CD4-positive, alpha-beta memory T cell (primary cell): Measurements from ENCODE around the gene SLC35E2B. TPM values are rescaled to one million over a fixed set of nuclear protein-coding genes. Genes with fewer than 3 reads are reported as not detected.
"Not testable (repeated sequence)": the region's sequence is repeated elsewhere in the genome, so short reads cannot be mapped to it uniquely, and the experiment has no call there.

ENCODE experiments used
- CTCF ChIA-PET: fragments of 350-600 bp; sonication (Branson Sonifier 250); formaldehyde crosslinking; loops from one replicate; lab custom pipeline; 2021; ENCODE audit warnings: inconsistent platforms; ENCODE audit not compliant: partially characterized antibody; lab: Charles Lee
- POLR2A ChIA-PET: fragments of 350-600 bp; sonication (Branson Sonifier 250); formaldehyde crosslinking; loops from one replicate; lab custom pipeline; 2021; ENCODE audit not compliant: partially characterized antibody; lab: Charles Lee
- DNase-seq, 5 donors: peaks; one replicate each; pipeline versions ENCODE4 v3.0.0 to v3.0.0-alpha.2; 2020 to 2022; ENCODE audit warnings: mixed read lengths in 1 of 5
- H3K27ac ChIP-seq: one replicate; pipeline ENCODE4 v1.7.0; 2013; ENCODE audit warnings: low read depth, low read length
- H3K27me3 ChIP-seq: 2 replicates; pipeline ENCODE4 v1.7.0; 2013; ENCODE audit warnings: mild to moderate bottlenecking, low read length, moderate library complexity; ENCODE audit not compliant: insufficient read depth
- H3K36me3 ChIP-seq: 2 replicates; pipeline ENCODE4 v1.7.0; 2013; ENCODE audit warnings: mild to moderate bottlenecking, low read length, moderate library complexity; ENCODE audit not compliant: insufficient read depth
- H3K4me1 ChIP-seq: 2 replicates; pipeline ENCODE4 v1.7.0; 2013; ENCODE audit warnings: mild to moderate bottlenecking, low read length, moderate library complexity; ENCODE audit not compliant: insufficient read depth
- H3K4me3 ChIP-seq, 2 donors: one replicate each; pipeline ENCODE4 v1.7.0; 2013; ENCODE audit warnings: low read length in 2 of 2, mild to moderate bottlenecking in 1 of 2
- H3K9me3 ChIP-seq, 2 donors: one replicate each; pipeline ENCODE4 v1.7.0; 2013; ENCODE audit warnings: low read length in 2 of 2, control low read depth in 1 of 2; ENCODE audit not compliant: control insufficient read depth in 1 of 2
- H3K27ac Mint-ChIP-seq, 7 donors: one replicate each; pipeline ENCODE4 v1.8.0; 2020 to 2021; ENCODE audit warnings: mixed read lengths in 7 of 7, mild to moderate bottlenecking in 6 of 7, inconsistent platforms in 3 of 7, moderate library complexity in 3 of 7
- H3K27me3 Mint-ChIP-seq, 2 donors: one replicate each; pipeline ENCODE4 v1.8.0; 2020 to 2021; ENCODE audit warnings: mixed read lengths in 2 of 2
- H3K36me3 Mint-ChIP-seq, 2 donors: one replicate each; pipeline ENCODE4 v1.8.0; 2020 to 2021; ENCODE audit warnings: mixed read lengths in 2 of 2, inconsistent platforms in 1 of 2, mild to moderate bottlenecking in 1 of 2
- H3K4me1 Mint-ChIP-seq, 4 donors: one replicate each; pipeline ENCODE4 v1.8.0; 2020 to 2021; ENCODE audit warnings: mixed read lengths in 4 of 4, mild to moderate bottlenecking in 1 of 4
- H3K4me3 Mint-ChIP-seq, 8 donors: one replicate each; pipeline ENCODE4 v1.8.0; 2020 to 2021; ENCODE audit warnings: mixed read lengths in 8 of 8, mild to moderate bottlenecking in 7 of 8, moderate library complexity in 6 of 8, inconsistent platforms in 3 of 8
- H3K9me3 Mint-ChIP-seq, 8 donors: one replicate each; pipeline ENCODE4 v1.8.0; 2020 to 2021; ENCODE audit warnings: mixed read lengths in 8 of 8, mild to moderate bottlenecking in 5 of 8, inconsistent platforms in 3 of 8, moderate library complexity in 1 of 8
- intact Hi-C: fragments of 100-400 bp; cut with micrococcal nuclease; formaldehyde crosslinking; loops from one replicate; pipeline ENCODE4 v1.15.1; 2023
- polyA plus RNA-seq, 2 donors: library from polyadenylated mRNA; unstranded; fragments of 300-500 nt; fragmentation: Illumina TruSeq; gene quantifications; one replicate each; pipeline ENCODE4 v1.2.3, GENCODE V29; 2021
- total RNA-seq, 2 experiments: library from RNA; stranded (reverse); gene quantifications; one replicate each; pipeline ENCODE4 v1.2.3, GENCODE V29; 2021

Gene SLC35E2B
- total and polyA plus RNA-seq, 4 experiments from 2014 or later, result 29.4 to 130 (median 85.6) TPM

GRCh38 chr1:1636621-1637478, 55.7 kb downstream of the SLC35E2B start:
- H3K9me3 Mint-ChIP-seq, H3K27ac ChIP-seq, CTCF ChIA-PET, H3K27me3 ChIP-seq, H3K36me3 ChIP-seq, H3K4me1 Mint-ChIP-seq, H3K27ac Mint-ChIP-seq, intact Hi-C loops, H3K27me3 Mint-ChIP-seq, H3K4me3 ChIP-seq, H3K9me3 ChIP-seq, POLR2A ChIA-PET, H3K4me1 ChIP-seq, H3K36me3 Mint-ChIP-seq: not testable (repeated sequence)
- H3K4me3 Mint-ChIP-seq, result peak overlapping the region in 1 of 8 donors; percentile 30
- DNase-seq, result peak in 1 of 5 donors; percentile 29

GRCh38 chr1:1634613-1635012, 58.0 kb downstream of the SLC35E2B start:
- H3K27me3 Mint-ChIP-seq, intact Hi-C loops, H3K4me1 Mint-ChIP-seq, H3K27ac Mint-ChIP-seq, DNase-seq, H3K27ac ChIP-seq, H3K9me3 ChIP-seq, H3K36me3 Mint-ChIP-seq, H3K9me3 Mint-ChIP-seq, H3K36me3 ChIP-seq, H3K4me3 ChIP-seq, POLR2A ChIA-PET, H3K27me3 ChIP-seq, H3K4me3 Mint-ChIP-seq, CTCF ChIA-PET: not testable (repeated sequence)
- peaks cover 15% of the 10 kb centered on the region for H3K4me1 ChIP-seq

GRCh38 chr1:1633409-1633808, 59.2 kb downstream of the SLC35E2B start:
- H3K4me3 Mint-ChIP-seq, H3K36me3 Mint-ChIP-seq, H3K27ac Mint-ChIP-seq, H3K9me3 ChIP-seq, H3K27me3 Mint-ChIP-seq, POLR2A ChIA-PET, H3K9me3 Mint-ChIP-seq, H3K27me3 ChIP-seq, intact Hi-C loops, H3K36me3 ChIP-seq, H3K4me3 ChIP-seq, DNase-seq, H3K4me1 Mint-ChIP-seq, CTCF ChIA-PET, H3K27ac ChIP-seq: not testable (repeated sequence)
- peaks cover 19% of the 10 kb centered on the region for H3K4me1 ChIP-seq

- Histone ChIP-seq H3K36me3 (no peaks in the 10 kb centered on the region), H3K4me3 (no peak within 1 kb of the TSS), H3K9me3 (no peaks in the 10 kb centered on the region), H3K27me3 (no peaks in the 10 kb centered on the region), H3K4me1 (peaks cover 19% of the 10 kb centered on the region), H3K27ac (peak within 1 kb of the TSS; percentile 21)
- DNase-seq, result no peak
- Mint-ChIP-seq H3K27me3 (peaks cover 2 to 4% of the 10 kb centered on the region in 2 donors), H3K36me3 (peaks cover 0 to 6% of the 10 kb centered on the region in 2 donors), H3K27ac (peak within 1 kb of the TSS in 3 of 7 donors; percentile 29 to 69 (median 61)), H3K9me3 (peaks cover 0 to 2% (median 0%) of the 10 kb centered on the region in 8 donors), H3K4me1 (peaks cover 3 to 9% (median 5%) of the 10 kb centered on the region in 4 donors), H3K4me3 (peak within 1 kb of the TSS in 6 of 8 donors; percentile 10 to 68 (median 40))
- intact Hi-C loops, result loop anchor here (2.0 kb wide), 2 partner anchors 17 to 57 kb away; partner anchors contain the start of genes MIB2 and SSU72
- POLR2A ChIA-PET, result interaction anchor here (0.7 to 4.5 kb wide), 8 partner anchors 9 to 232 kb away, joined by 3 to 152 read pairs (median 4); partner anchors contain the start of gene MIB2
- CTCF ChIA-PET, result no interaction called here
Observed at GRCh38 chr1:1631782-1632420, 60.7 kb downstream of the SLC35E2B start, which contains the start of gene MMP23B. MMP23B (plus strand) TSS chr1:1632173; CDS start chr1:1632219, 46 bp downstream.

- Mint-ChIP-seq H3K36me3 (peaks cover 0 to 2% of the 10 kb centered on the region in 2 donors), H3K27ac (peak overlapping the region in 3 of 7 donors; percentile 29 to 69 (median 61)), H3K4me1 (peaks cover 3 to 9% (median 5%) of the 10 kb centered on the region in 4 donors), H3K27me3 (peaks cover 2 to 4% of the 10 kb centered on the region in 2 donors), H3K9me3 (peaks cover 0 to 2% (median 0%) of the 10 kb centered on the region in 8 donors), H3K4me3 (peak overlapping the region in 6 of 8 donors; percentile 10 to 68 (median 40))
- CTCF ChIA-PET, result no interaction called here
- intact Hi-C loops, result loop anchor here (2.0 kb wide), 2 partner anchors 16 to 56 kb away; partner anchors contain the start of genes MIB2 and SSU72
- H3K4me1 ChIP-seq, result peaks cover 19% of the 10 kb centered on the region
- no peaks in the 10 kb centered on the region for H3K9me3 ChIP-seq
- POLR2A ChIA-PET, result interaction anchor here (0.7 to 4.5 kb wide), 16 partner anchors 8 to 256 kb away, joined by 3 to 152 read pairs (median 4); partner anchors contain the start of genes AURKAIP1, CDK11A and MIB2
- H3K27ac ChIP-seq, result peak overlapping the region; percentile 21
- H3K27me3 ChIP-seq, result no peaks in the 10 kb centered on the region
- H3K36me3 ChIP-seq, result no peaks in the 10 kb centered on the region
- peak overlapping the region in 1 of 2 donors; percentile 48 for H3K4me3 ChIP-seq
- no peak for DNase-seq
Observed at GRCh38 chr1:1630965-1631781, 61.4 kb downstream of the SLC35E2B start.

GRCh38 chr1:1630191-1630964, 62.2 kb downstream of the SLC35E2B start:
- peak overlapping the region; percentile 93 to 97 (median 96) for H3K27ac Mint-ChIP-seq
- peaks cover 2 to 4% of the 10 kb centered on the region in 2 donors for H3K27me3 Mint-ChIP-seq
- H3K9me3 Mint-ChIP-seq, result peaks cover 0 to 2% (median 0%) of the 10 kb centered on the region in 8 donors
- CTCF ChIA-PET, result interaction anchor here (0.5 to 1.4 kb wide), 4 partner anchors 9 to 253 kb away, joined by 3 to 5 read pairs (median 4); no protein-coding TSS in a partner anchor
- H3K36me3 ChIP-seq, result no peaks in the 10 kb centered on the region
- peak; percentile 96 to 98 (median 97) for DNase-seq
- H3K4me3 ChIP-seq, result peak overlapping the region in 1 of 2 donors; percentile 62
- POLR2A ChIA-PET, result interaction anchor here (0.7 to 4.5 kb wide), 15 partner anchors 8 to 255 kb away, joined by 3 to 152 read pairs (median 4); partner anchors contain the start of genes AURKAIP1, CDK11A and MIB2
- H3K27me3 ChIP-seq, result no peaks in the 10 kb centered on the region
- intact Hi-C loops, result loop anchor here (2.0 kb wide), 2 partner anchors 16 to 56 kb away; partner anchors contain the start of genes MIB2 and SSU72
- peak overlapping the region; percentile 76 to 95 (median 91) for H3K4me3 Mint-ChIP-seq
- H3K4me1 ChIP-seq, result peaks cover 19% of the 10 kb centered on the region
- H3K4me1 Mint-ChIP-seq, result peaks cover 3 to 9% (median 6%) of the 10 kb centered on the region in 4 donors
- H3K36me3 Mint-ChIP-seq, result peaks cover 0 to 2% of the 10 kb centered on the region in 2 donors
- H3K27ac ChIP-seq, result peak overlapping the region; percentile 38
- H3K9me3 ChIP-seq, result no peaks in the 10 kb centered on the region
